NCI-H510A treated with DMSO at 0.1 percent for 48 hours (cell line): ENCODE data around the gene ATRX.

ENCODE experiments used
- DNase-seq: peaks from one replicate; lab custom pipeline; 2025; lab: John Stamatoyannopoulos, UW

Gene ATRX

DNA sequence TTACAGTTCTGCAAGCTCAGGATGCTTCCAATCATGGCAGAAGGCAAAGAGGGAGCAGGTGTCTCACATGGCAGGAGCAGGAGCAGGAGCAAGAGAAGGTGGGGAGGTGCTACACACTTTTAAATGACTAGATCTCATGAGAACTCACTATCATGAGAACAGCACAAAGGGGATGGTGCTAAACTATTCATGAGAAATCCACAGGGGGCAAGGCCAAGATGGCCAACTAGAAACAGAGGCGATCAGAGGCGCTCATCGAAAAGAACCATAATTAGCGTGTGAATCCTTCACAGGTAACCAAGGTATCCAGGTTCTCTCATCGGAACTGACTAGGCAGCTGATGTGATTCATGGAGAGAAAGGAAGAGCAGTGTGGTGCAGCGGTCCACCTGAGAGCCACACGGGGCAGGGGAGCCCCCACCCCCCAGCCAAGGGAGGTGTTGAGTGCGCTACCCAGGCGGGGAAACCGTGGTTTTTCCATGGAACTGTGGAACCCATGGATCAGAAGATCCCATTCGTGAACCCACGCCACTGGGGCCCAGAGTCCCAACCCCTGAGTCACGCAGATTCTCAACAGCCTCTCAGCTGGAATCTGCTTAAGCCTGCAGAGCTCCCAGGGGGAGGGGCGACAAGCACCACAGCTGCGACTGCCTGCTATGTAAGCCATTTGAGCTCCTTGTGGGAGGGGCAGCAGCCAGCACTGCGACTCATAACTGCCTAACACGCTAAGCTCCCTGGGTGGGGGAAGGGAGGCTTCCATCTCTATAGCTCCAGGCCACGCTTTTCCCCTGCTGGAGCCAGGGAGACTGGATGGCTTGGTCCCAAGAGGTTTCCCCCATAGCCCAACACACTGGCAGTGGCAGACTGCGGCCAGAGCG lies 292.1 kb downstream of the ATRX start:
- no peak for DNase-seq

GRCh38 chrX:77484045-77484444 lies 302.0 kb downstream of the ATRX start:
- no peak for DNase-seq

DNA sequence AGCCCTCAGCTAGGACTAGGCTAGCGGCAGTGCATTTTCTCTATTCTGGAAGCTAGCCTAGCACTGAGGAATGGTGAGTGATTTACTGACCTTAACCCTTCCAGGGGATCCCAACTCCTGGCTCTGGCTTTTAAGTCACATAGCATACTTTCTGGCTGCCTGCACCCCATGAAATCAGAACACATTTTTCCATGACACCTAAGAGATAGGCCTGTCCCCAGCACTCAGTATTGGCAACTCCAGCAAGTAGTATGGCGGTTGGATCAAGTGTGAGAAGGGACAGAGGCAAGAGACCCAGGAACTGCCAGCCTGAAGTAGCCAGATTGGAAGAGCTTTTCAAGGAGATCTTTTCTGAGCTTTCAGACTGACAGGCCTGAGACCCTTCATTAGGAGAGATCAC lies 330.6 kb downstream of the ATRX start:
- DNase-seq = no peak
